Head of caudate nucleus (tissue), 42 donors: ENCODE results near the gene FHOD3.

Source experiments
- DNase-seq, 42 donors: peaks; one replicate each; pipeline versions ENCODE4 v3.0.0 to v3.0.0-alpha.2; 2020 to 2021; ENCODE audit warnings: mixed read lengths in 7 of 42
- intact Hi-C: fragments of 100-400 bp; cut with DNase I; formaldehyde crosslinking; loops from one replicate; pipeline ENCODE4 v1.15.0; 2022

The FHOD3 gene

GRCh38 chr18:36828630-36829361 is 531.3 kb downstream of the FHOD3 start, which contains the start of the genes KIAA1328 and TPGS2:
KIAA1328 (plus strand) TSS chr18:36829127; CDS start chr18:36829139, 12 bp downstream.
TPGS2 (minus strand) TSS chr18:36829002; CDS start chr18:36828767, 235 bp downstream.
- intact Hi-C loops: no loop called here
- peak; percentile 61 to 93 (median 87) for DNase-seq
